SK-N-SH (cell line): ENCODE measurements around the gene LCN1. TPM values are rescaled to one million over a fixed set of nuclear protein-coding genes. Genes with fewer than 3 reads are reported as not detected.

ENCODE experiments used
- CTCF ChIA-PET: fragments of 300-600, 350-600 bp; formaldehyde crosslinking; extraction: SDS; loops from one replicate; lab custom pipeline; 2021; lab: Yijun Ruan, JAX
- POLR2A ChIA-PET: fragments of 350-600 bp; sonication (Branson Sonifier 250); formaldehyde crosslinking; extraction: SDS; loops from one replicate; lab custom pipeline; 2020; ENCODE audit warnings: antibody characterized with exemption, inconsistent platforms; lab: Yijun Ruan, JAX
- DNase-seq: peaks from one replicate; pipeline ENCODE4 v3.0.0; 2012
- H2AFZ ChIP-seq: fragments of 200-600 bp; sonication (generic); 2 replicates; pipeline ENCODE4 v1.8.1; 2016; ENCODE audit warnings: antibody characterized with exemption, mild to moderate bottlenecking, low read depth
- H3F3A ChIP-seq: fragments of 200-600 bp; sonication (generic); replicated peaks from 2 replicates; pipeline ENCODE3; 2016; ENCODE audit warnings: antibody characterized with exemption, mild to moderate bottlenecking; ENCODE audit not compliant: insufficient read depth
- H3K27ac ChIP-seq, 2 experiments: fragments of 200-500 bp in 1 of 2; fragments of 200-600 bp in 1 of 2; sonication (Bioruptor generic) in 1 of 2; sonication (generic), shearing (Covaris generic) in 1 of 2; 2 replicates each; pipeline versions ENCODE4 v1.5.1 to v1.6.1; 2014 to 2016; ENCODE audit warnings: low read depth in 2 of 2, inconsistent platforms in 1 of 2, low read length in 1 of 2, mild to moderate bottlenecking in 1 of 2, mixed read lengths in 1 of 2
- H3K27me3 ChIP-seq: fragments of 200-600 bp; sonication (generic), shearing (Covaris generic); 2 replicates; pipeline ENCODE4 v1.6.1; 2016; ENCODE audit warnings: mixed run types; ENCODE audit not compliant: insufficient read depth
- H3K36me3 ChIP-seq, 2 experiments: fragments of 200-500 bp in 1 of 2; fragments of 200-600 bp in 1 of 2; sonication (Bioruptor generic) in 1 of 2; sonication (generic) in 1 of 2; replicated peaks in 1 of 2; 2 replicates each; pipeline versions ENCODE3 to v1.5.1; 2014 to 2016; ENCODE audit warnings: low read length in 1 of 2, mild to moderate bottlenecking in 1 of 2; ENCODE audit not compliant: insufficient read depth in 2 of 2, control insufficient read depth in 1 of 2
- H3K4me1 ChIP-seq, 2 experiments: fragments of 200-500 bp in 1 of 2; fragments of 200-600 bp in 1 of 2; sonication (Bioruptor generic) in 1 of 2; sonication (generic), shearing (Covaris generic) in 1 of 2; 2 replicates each; pipeline versions ENCODE4 v1.5.1 to v1.6.1; 2014 to 2016; ENCODE audit warnings: low read depth in 1 of 2, low read length in 1 of 2, mixed run types in 1 of 2; ENCODE audit not compliant: insufficient read depth in 2 of 2, control insufficient read depth in 1 of 2
- H3K4me2 ChIP-seq: fragments of 200-600 bp; sonication (generic), shearing (Covaris generic); 2 replicates; pipeline ENCODE4 v1.6.1; 2017; ENCODE audit warnings: mixed run types
- H3K4me3 ChIP-seq, 2 experiments: fragments of 200-500 bp in 1 of 2; fragments of 200-600 bp in 1 of 2; sonication (Bioruptor generic) in 1 of 2; sonication (generic), shearing (Covaris generic) in 1 of 2; 2 replicates each; pipeline versions ENCODE4 v1.5.1 to v1.8.1; 2014 to 2016; ENCODE audit warnings: low read depth in 2 of 2, inconsistent platforms in 1 of 2, low read length in 1 of 2, mild to moderate bottlenecking in 1 of 2, mixed read lengths in 1 of 2, moderate library complexity in 1 of 2
- H3K79me2 ChIP-seq: fragments of 200-600 bp; sonication (generic); 2 replicates; pipeline ENCODE4 v1.8.1; 2017; ENCODE audit warnings: mild to moderate bottlenecking; ENCODE audit not compliant: insufficient read depth
- H3K9ac ChIP-seq: fragments of 200-600 bp; sonication (generic); 2 replicates; pipeline ENCODE4 v1.6.1; 2017; ENCODE audit warnings: mixed run types
- H3K9me2 ChIP-seq: fragments of 200-600 bp; sonication (generic); 2 replicates; pipeline ENCODE4 v1.6.1; 2017; ENCODE audit warnings: mixed run types
- H3K9me3 ChIP-seq: fragments of 200-600 bp; sonication (generic); 2 replicates; pipeline ENCODE4 v1.6.1; 2017; ENCODE audit warnings: mixed run types, mild to moderate bottlenecking, moderate library complexity
- H4K20me1 ChIP-seq: fragments of 200-600 bp; sonication (generic); 2 replicates; pipeline ENCODE4 v1.6.1; 2017; ENCODE audit warnings: mild to moderate bottlenecking, mixed run types; ENCODE audit not compliant: insufficient read depth
- EP300 ChIP-seq, 2 experiments: IDR thresholded peaks; 2 replicates each; pipeline versions ENCODE4 v1.4.0 to v1.6.1; 2012; ENCODE audit warnings: borderline replicate concordance in 1 of 2, low read depth in 1 of 2, low read length in 1 of 2
- FOSL2 ChIP-seq: IDR thresholded peaks from 2 replicates; pipeline ENCODE4 v1.4.0; 2012; ENCODE audit warnings: low read depth, mild to moderate bottlenecking, moderate library complexity, borderline replicate concordance
- GABPA ChIP-seq: IDR thresholded peaks from 2 replicates; pipeline ENCODE4 v1.4.0; 2012; ENCODE audit warnings: low read depth, mild to moderate bottlenecking
- JUND ChIP-seq: IDR thresholded peaks from 2 replicates; pipeline ENCODE4 v1.4.0; 2012
- MEF2A ChIP-seq: IDR thresholded peaks from 2 replicates; pipeline ENCODE4 v1.4.0; 2012; ENCODE audit warnings: low read depth, borderline replicate concordance
- MXI1 ChIP-seq: IDR thresholded peaks from 2 replicates; pipeline ENCODE4 v1.6.1; 2012; ENCODE audit warnings: mild to moderate bottlenecking, low read depth, low read length, improper control_type of control experiment
- NRF1 ChIP-seq: IDR thresholded peaks from 2 replicates; pipeline ENCODE4 v1.6.1; 2012; ENCODE audit warnings: low read depth, mild to moderate bottlenecking, low read length
- RAD21 ChIP-seq: IDR thresholded peaks from 2 replicates; pipeline ENCODE4 v1.6.1; 2012; ENCODE audit warnings: mild to moderate bottlenecking, low read length
- RCOR1 ChIP-seq: fragments of 150-350 bp; IDR thresholded peaks from 2 replicates; pipeline ENCODE4 v1.6.1; 2017; ENCODE audit warnings: antibody characterized with exemption, low read length
- RXRA ChIP-seq: IDR thresholded peaks from 2 replicates; pipeline ENCODE4 v1.4.0; 2012; ENCODE audit warnings: low read depth, mild to moderate bottlenecking, borderline replicate concordance
- SMC3 ChIP-seq: IDR thresholded peaks from 2 replicates; pipeline ENCODE4 v1.6.1; 2012; ENCODE audit warnings: low read depth, low read length, improper control_type of control experiment
- TCF12 ChIP-seq: IDR thresholded peaks from 2 replicates; pipeline ENCODE4 v1.4.0; 2012
- USF2 ChIP-seq: fragments of 150-350 bp; IDR thresholded peaks from 2 replicates; pipeline ENCODE4 v1.6.1; 2017; ENCODE audit warnings: antibody characterized with exemption, low read length, low read depth, borderline replicate concordance
- ZBTB33 ChIP-seq: IDR thresholded peaks from 2 replicates; pipeline ENCODE4 v1.4.0; 2012; ENCODE audit warnings: low read depth, borderline replicate concordance
- WGBS: methylation state at CpG from one replicate; pipeline ENCODE4 v1.1.6; 2017; ENCODE audit warnings: low lambda C conversion rate; 5-methylcytosine and 5-hydroxymethylcytosine counted together
- polyA plus RNA-seq, 3 experiments: library from polyadenylated mRNA; depleted of rRNA; stranded (reverse); fragments of >200 nt; gene quantifications; 2 replicates each; pipeline ENCODE4 v1.2.3, GENCODE V29; 2012

The LCN1 gene
- polyA plus RNA-seq, 1 of the 3 experiments (the other 2 are of a cell fraction) = not detected

GRCh38 chr9:135515083-135515951 lies 5.9 kb upstream of the LCN1 start:
- Histone ChIP-seq H3F3A (no peaks in the 10 kb centered on the region), H3K79me2 (no peaks in the 10 kb centered on the region), H4K20me1 (no peaks in the 10 kb centered on the region), H3K4me3 (no peak overlapping the region), H3K36me3 (no peaks in the 10 kb centered on the region), H3K9ac (no peak overlapping the region), H3K9me2 (no peaks in the 10 kb centered on the region), H3K4me2 (no peak overlapping the region), H3K27me3 (no peaks in the 10 kb centered on the region), H2AFZ (no peak overlapping the region), H3K4me1 (no peaks in the 10 kb centered on the region; a peak in 1 of 4 replicates), H3K9me3 (no peaks in the 10 kb centered on the region)
- ChIA-PET POLR2A (no interaction called here), CTCF (interaction anchor here (1.0 to 3.2 kb wide), 2 partner anchors 11 to 14 kb away, joined by 3 to 23 read pairs; no protein-coding TSS in a partner anchor)
- no peak for DNase-seq
- WGBS = 74% methylated on average over 13 of the region's 31 CpGs
- no peak for TF ChIP-seq JUND
- TF ChIP-seq GABPA = no peak
- TF ChIP-seq EP300 (IDR thresholded peaks at IDR 0.05; ENCODE audit: borderline replicate concordance in 1 of 2, low read depth in 1 of 2, low read length in 1 of 2) = no peak
- no peak for TF ChIP-seq RCOR1
- TF ChIP-seq FOSL2 = no peak
- TF ChIP-seq, all 33 proteins: peak for 0
- H3K27ac ChIP-seq = no peak overlapping the region

- TF ChIP-seq EP300 (IDR thresholded peaks at IDR 0.05; ENCODE audit: borderline replicate concordance in 1 of 2, low read depth in 1 of 2, low read length in 1 of 2) (no peak), TCF12 (no peak), FOSL2 (no peak), RCOR1 (no peak), RAD21 (no peak), RXRA (no peak), ZBTB33 (no peak), NRF1 (no peak), SMC3 (no peak), MXI1 (no peak), MEF2A (no peak), USF2 (no peak)
- H3K4me3 ChIP-seq = no peak overlapping the region
- H3K9ac ChIP-seq = no peak overlapping the region
- H3K27ac ChIP-seq = no peak overlapping the region
- H3K36me3 ChIP-seq = no peaks in the 10 kb centered on the region
- H2AFZ ChIP-seq = no peak overlapping the region
- no peaks in the 10 kb centered on the region; a peak in 1 of 4 replicates for H3K4me1 ChIP-seq
- H3K9me3 ChIP-seq = no peaks in the 10 kb centered on the region
- H3K27me3 ChIP-seq = no peaks in the 10 kb centered on the region
- no peaks in the 10 kb centered on the region for H3K9me2 ChIP-seq
- ChIA-PET CTCF (no interaction called here), POLR2A (no interaction called here)
- no peaks in the 10 kb centered on the region for H3F3A ChIP-seq
- H3K4me2 ChIP-seq = no peak overlapping the region
- H4K20me1 ChIP-seq = no peaks in the 10 kb centered on the region
- no peaks in the 10 kb centered on the region for H3K79me2 ChIP-seq
- 78% methylated on average over 11 of the region's 25 CpGs for WGBS
- no peak for DNase-seq
Observed at GRCh38 chr9:135516132-135516860, 4.9 kb upstream of the LCN1 start.
